Osteoblast (primary cell): ENCODE data around the gene PSMF1. TPM values are rescaled to one million over a fixed set of nuclear protein-coding genes. Genes with fewer than 3 reads are reported as not detected.

ENCODE experiments used
- DNase-seq: peaks from one replicate; pipeline ENCODE4 v3.0.0; 2011; ENCODE audit warnings: low spot score, mixed read lengths; ENCODE audit not compliant: insufficient read length; ENCODE audit errors: missing footprints
- H2AFZ ChIP-seq: 2 replicates; pipeline ENCODE4 v1.6.0; 2011; ENCODE audit warnings: mild to moderate bottlenecking, low read length
- H3K27ac ChIP-seq: 2 replicates; pipeline ENCODE4 v1.5.1; 2011; ENCODE audit warnings: mild to moderate bottlenecking, low read depth, low read length, moderate library complexity
- H3K27me3 ChIP-seq: 2 replicates; pipeline ENCODE4 v1.6.0; 2012; ENCODE audit warnings: mild to moderate bottlenecking, control low read depth, inconsistent platforms, low read length, moderate library complexity; ENCODE audit not compliant: insufficient read depth
- H3K36me3 ChIP-seq: 2 replicates; pipeline ENCODE4 v1.5.1; 2011; ENCODE audit warnings: mild to moderate bottlenecking, low read length, control low read depth, moderate library complexity; ENCODE audit not compliant: insufficient read depth
- H3K4me1 ChIP-seq: 2 replicates; pipeline ENCODE4 v1.5.1; 2011; ENCODE audit warnings: mild to moderate bottlenecking, low read length, control low read depth, moderate library complexity; ENCODE audit not compliant: insufficient read depth
- H3K4me2 ChIP-seq: 2 replicates; pipeline ENCODE4 v1.6.0; 2011; ENCODE audit warnings: mild to moderate bottlenecking, low read length; ENCODE audit not compliant: insufficient read depth
- H3K4me3 ChIP-seq: fragments of 200-600 bp; sonication (generic); 3 replicates; pipeline ENCODE4 v1.5.1; 2012; ENCODE audit warnings: mild to moderate bottlenecking, low read length, inconsistent platforms; ENCODE audit not compliant: insufficient read depth
- H3K79me2 ChIP-seq: 2 replicates; pipeline ENCODE4 v1.6.0; 2012; ENCODE audit warnings: mild to moderate bottlenecking, low read length, control low read depth, inconsistent platforms; ENCODE audit not compliant: insufficient read depth
- H3K9me3 ChIP-seq: 2 replicates; pipeline ENCODE4 v1.5.1; 2011; ENCODE audit warnings: low read depth, low read length, control low read depth
- H4K20me1 ChIP-seq: 2 replicates; pipeline ENCODE4 v1.6.0; 2012; ENCODE audit warnings: mild to moderate bottlenecking, low read length, control low read depth; ENCODE audit not compliant: insufficient read depth
- total RNA-seq: library from RNA; depleted of rRNA; stranded (reverse); fragments of >200 nt; gene quantifications from 2 replicates; pipeline ENCODE4 v1.2.3, GENCODE V29; 2012
- TF ChIP-seq, protein P1 (sequence below): IDR thresholded peaks from 2 replicates; pipeline ENCODE4 v1.5.1; 2011; ENCODE audit warnings: mild to moderate bottlenecking, low read depth, low read length, moderate library complexity; ENCODE audit errors: extremely low read depth

Gene PSMF1
- total RNA-seq, 1 donor: 61.2 TPM

GRCh38 chr20:1131354-1131753 is 13.0 kb downstream of the PSMF1 start:
- TF ChIP-seq, protein P1, sequence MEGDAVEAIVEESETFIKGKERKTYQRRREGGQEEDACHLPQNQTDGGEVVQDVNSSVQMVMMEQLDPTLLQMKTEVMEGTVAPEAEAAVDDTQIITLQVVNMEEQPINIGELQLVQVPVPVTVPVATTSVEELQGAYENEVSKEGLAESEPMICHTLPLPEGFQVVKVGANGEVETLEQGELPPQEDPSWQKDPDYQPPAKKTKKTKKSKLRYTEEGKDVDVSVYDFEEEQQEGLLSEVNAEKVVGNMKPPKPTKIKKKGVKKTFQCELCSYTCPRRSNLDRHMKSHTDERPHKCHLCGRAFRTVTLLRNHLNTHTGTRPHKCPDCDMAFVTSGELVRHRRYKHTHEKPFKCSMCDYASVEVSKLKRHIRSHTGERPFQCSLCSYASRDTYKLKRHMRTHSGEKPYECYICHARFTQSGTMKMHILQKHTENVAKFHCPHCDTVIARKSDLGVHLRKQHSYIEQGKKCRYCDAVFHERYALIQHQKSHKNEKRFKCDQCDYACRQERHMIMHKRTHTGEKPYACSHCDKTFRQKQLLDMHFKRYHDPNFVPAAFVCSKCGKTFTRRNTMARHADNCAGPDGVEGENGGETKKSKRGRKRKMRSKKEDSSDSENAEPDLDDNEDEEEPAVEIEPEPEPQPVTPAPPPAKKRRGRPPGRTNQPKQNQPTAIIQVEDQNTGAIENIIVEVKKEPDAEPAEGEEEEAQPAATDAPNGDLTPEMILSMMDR: no peak
- Histone ChIP-seq H3K4me1 (no peaks in the 10 kb centered on the region), H3K9me3 (no peaks in the 10 kb centered on the region), H3K79me2 (peaks cover 35% of the 10 kb centered on the region), H3K36me3 (peaks cover 59% of the 10 kb centered on the region), H3K4me2 (no peak overlapping the region), H3K4me3 (no peak overlapping the region), H2AFZ (no peak overlapping the region), H3K27me3 (no peaks in the 10 kb centered on the region), H4K20me1 (peaks cover 6% of the 10 kb centered on the region), H3K27ac (no peak overlapping the region)
- DNase-seq: no peak

GRCh38 chr20:1134355-1134754 is 16.0 kb downstream of the PSMF1 start:
- peaks cover 3% of the 10 kb centered on the region for H4K20me1 ChIP-seq
- no peaks in the 10 kb centered on the region for H3K9me3 ChIP-seq
- H3K36me3 ChIP-seq: peaks cover 47% of the 10 kb centered on the region
- H3K4me1 ChIP-seq: no peaks in the 10 kb centered on the region
- peaks cover 32% of the 10 kb centered on the region for H3K79me2 ChIP-seq
- TF ChIP-seq, protein P1: no peak
- no peak overlapping the region for H2AFZ ChIP-seq
- DNase-seq: no peak
- H3K4me2 ChIP-seq: no peak overlapping the region
- H3K27ac ChIP-seq: no peak overlapping the region
- H3K27me3 ChIP-seq: no peaks in the 10 kb centered on the region
- H3K4me3 ChIP-seq: no peak overlapping the region

GRCh38 chr20:1134836-1135235 is 16.4 kb downstream of the PSMF1 start:
- Histone ChIP-seq H3K4me3 (no peak overlapping the region), H3K79me2 (peaks cover 32% of the 10 kb centered on the region), H3K4me1 (no peaks in the 10 kb centered on the region), H3K36me3 (peaks cover 44% of the 10 kb centered on the region), H3K4me2 (no peak overlapping the region), H3K27me3 (no peaks in the 10 kb centered on the region), H2AFZ (no peak overlapping the region), H3K9me3 (no peaks in the 10 kb centered on the region), H4K20me1 (peaks cover 3% of the 10 kb centered on the region), H3K27ac (no peak overlapping the region)
- DNase-seq: no peak
- TF ChIP-seq, protein P1: no peak

GRCh38 chr20:1137236-1137635 is 18.8 kb downstream of the PSMF1 start:
- H3K4me2 ChIP-seq: no peak overlapping the region
- no peak for DNase-seq
- H2AFZ ChIP-seq: no peak overlapping the region
- no peaks in the 10 kb centered on the region for H3K27me3 ChIP-seq
- TF ChIP-seq, protein P1: no peak
- no peaks in the 10 kb centered on the region for H3K4me1 ChIP-seq
- H3K36me3 ChIP-seq: peaks cover 27% of the 10 kb centered on the region
- H3K9me3 ChIP-seq: no peaks in the 10 kb centered on the region
- no peak overlapping the region for H3K4me3 ChIP-seq
- peaks cover 3% of the 10 kb centered on the region for H4K20me1 ChIP-seq
- H3K27ac ChIP-seq: no peak overlapping the region
- H3K79me2 ChIP-seq: peaks cover 15% of the 10 kb centered on the region
